NCI-H446 (cell line): Measurements from ENCODE around the gene ZRANB2.

ENCODE experiments used
- DNase-seq, 2 experiments: peaks; one replicate each; lab custom pipeline; 2025; lab: John Stamatoyannopoulos, UW

The ZRANB2 gene, protein sequence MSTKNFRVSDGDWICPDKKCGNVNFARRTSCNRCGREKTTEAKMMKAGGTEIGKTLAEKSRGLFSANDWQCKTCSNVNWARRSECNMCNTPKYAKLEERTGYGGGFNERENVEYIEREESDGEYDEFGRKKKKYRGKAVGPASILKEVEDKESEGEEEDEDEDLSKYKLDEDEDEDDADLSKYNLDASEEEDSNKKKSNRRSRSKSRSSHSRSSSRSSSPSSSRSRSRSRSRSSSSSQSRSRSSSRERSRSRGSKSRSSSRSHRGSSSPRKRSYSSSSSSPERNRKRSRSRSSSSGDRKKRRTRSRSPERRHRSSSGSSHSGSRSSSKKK

DNA sequence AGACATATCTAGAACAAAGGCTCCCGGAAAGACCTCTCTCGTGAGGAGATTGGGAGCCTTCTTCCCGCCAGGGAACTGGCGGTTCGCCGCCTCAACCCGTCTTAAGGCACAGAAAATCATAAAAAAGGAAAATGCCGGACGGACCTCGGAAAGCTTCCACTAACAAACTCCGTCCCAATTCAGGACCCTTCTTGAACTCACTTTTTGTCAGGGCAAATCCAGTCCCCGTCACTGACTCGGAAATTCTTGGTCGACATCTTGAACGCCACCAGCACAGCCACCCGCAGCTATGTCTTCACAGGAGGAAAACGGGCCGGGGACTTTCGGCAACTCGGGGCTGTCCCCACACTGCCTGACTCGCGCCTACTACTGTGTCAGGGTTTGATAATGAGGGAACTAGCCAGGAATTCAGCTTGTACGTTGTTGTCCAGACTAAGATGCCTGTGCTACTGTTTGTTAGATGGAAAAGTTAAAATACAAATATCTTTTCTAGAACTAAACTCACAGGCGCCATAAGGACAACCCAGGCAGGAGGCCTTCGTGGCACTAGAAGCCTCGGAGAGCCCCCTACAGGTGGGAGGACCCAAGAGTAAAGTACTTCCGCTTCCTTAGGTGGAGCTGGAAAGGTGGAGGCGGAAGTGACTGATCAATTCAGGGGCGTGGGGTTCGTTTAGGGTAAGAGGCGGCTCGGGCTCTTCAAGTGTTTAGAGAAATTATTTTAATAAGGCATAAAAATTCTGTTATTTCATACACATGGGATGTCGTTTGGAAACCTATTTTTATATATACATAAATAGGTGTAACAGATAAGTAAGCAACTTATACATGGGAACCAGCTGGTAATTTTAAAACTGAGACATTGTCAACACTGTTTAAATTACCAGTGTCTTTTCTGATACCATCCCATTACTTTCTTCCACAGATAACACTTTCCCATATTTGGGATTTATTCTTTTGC is at the start of gene ZRANB2:
ZRANB2 (minus strand) TSS at position 297 of the 958 bp plus-strand sequence; CDS start at position 257, 40 bp downstream.
- peak; percentile 97 to 98 for DNase-seq

DNA sequence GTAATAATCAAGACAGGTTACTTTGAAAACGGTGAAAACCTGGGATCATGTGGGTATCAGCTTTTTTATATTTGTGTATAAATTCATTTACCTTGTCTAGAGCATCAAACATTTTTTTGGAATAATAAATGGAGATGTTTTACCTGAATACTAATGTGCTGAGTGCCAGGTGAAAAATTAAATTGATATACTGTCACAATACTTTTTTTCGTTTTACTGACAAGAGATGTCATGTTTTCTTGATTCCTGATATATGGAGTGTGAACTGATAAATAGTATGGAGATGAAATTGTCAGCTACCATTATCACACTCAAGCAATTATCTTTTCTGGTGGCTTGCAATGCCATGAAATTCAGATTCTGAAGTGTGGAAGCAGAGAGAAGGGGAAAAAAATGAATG is 47.2 kb upstream of the ZRANB2 start:
- DNase-seq, result no peak

DNA sequence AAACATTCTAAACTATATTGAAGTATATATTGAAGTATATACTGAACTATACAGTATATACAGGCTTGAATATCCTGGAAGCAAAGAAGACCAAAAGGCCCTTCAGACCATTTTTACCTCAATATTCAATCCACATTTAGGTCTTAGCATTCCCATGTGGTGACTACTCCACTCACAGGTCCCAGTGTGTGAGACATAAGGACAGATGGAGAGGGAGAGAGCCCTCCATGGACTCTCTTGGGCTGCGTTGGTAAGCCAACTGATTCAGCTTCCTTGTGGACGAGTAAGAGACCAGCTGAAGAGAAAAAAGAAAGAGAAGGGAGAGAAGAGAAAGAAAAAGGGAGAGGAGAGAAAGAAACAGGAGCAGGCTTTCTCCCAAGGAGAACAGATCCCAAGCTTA is 37.3 kb upstream of the ZRANB2 start:
- DNase-seq, result peak in 1 of 2 experiments; percentile 30

DNA sequence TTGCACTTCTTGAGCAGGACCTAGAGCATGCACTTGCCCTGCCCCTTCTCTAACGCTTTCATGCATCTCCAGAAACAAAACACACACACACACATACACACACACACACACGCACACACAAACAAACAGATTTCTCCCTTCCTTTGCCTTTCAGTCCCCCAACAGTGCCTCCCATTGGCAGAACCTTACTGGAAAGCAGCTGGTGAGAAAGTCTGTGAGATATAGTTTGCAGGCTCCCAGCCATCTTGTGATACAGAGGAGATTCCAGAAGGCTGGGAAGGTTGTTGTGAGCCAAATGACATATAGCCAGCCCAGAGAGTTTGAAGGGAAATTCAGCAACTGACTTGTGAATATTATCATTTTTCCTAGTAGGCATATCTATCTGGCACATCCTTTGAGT is 35.9 kb upstream of the ZRANB2 start:
- peak; percentile 48 to 88 for DNase-seq

DNA sequence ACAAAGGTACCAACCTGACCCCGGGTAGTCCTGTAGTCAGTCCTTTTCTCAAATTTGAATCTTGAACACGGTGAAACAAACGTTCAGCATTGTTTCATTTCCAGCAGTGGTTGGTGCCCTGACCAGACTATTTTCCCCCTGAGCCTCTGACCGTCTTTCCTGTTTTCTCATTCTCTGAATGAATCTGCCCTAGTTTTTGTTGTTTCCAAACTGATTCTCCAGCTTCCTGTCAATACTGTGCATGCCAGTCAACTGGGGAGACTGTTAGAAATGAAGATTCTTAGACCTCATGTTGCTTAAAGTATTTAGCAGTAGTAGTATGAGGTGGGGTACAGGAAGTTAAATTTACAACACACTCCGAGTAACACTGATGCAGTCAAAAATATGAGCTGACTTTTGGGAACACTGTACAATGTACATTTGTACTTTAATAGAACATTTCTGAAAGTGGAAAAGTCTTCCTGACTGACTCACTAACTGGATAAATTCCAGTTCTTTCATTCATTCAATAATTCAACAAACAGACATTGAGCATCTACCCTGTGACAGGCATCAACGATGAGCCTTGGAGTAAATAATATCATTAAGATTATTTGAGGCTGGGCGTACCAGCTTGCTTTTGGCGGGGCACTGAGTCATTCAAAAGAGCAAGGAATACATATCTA is 26.0 kb upstream of the ZRANB2 start:
- peak in 1 of 2 experiments; percentile 58 for DNase-seq

DNA sequence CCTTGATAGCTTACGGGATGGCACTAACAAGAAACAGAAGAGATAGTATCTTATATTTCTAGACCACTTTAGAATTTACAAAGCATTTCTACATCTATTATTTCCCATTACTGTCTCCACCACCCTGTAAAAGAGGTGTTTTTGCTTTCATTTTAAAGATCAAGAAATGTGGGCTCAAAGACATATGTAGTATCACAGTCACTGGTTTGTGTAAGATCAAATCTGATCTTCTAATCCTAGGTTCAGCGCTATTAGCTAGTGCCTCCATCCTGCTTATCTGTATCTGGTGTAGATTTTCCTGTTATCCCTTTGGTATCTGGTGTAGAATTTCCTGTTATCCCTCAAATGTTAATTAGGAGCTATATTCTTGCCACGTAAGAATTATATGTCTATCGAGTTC is 23.6 kb upstream of the ZRANB2 start:
- no peak for DNase-seq

DNA sequence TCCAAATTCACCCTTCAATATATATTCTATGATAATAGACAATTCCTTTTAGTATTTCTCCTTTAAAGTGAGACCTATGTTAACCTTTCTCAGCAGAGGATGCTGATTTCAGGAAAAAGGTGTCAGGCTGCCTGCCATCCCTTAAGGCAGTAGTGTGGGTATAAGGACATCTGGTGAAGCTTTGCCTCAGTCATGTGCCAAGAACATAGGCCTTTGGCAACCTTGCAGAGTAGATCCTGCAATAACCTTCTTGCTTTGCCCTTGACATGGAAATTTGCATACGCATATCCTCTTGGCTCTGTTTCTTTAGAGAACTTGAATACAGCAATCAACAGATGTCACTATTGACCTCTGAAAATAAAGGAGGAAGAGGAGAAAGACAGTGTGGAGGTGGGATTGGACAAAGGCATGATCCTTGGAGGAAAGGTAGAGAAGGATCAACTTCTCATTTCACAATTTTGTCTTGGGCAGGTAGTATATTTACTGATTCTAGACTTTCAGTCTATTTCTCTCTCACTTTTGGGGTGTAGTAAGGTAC is 21.1 kb upstream of the ZRANB2 start:
- DNase-seq, result peak; percentile 35 to 85

DNA sequence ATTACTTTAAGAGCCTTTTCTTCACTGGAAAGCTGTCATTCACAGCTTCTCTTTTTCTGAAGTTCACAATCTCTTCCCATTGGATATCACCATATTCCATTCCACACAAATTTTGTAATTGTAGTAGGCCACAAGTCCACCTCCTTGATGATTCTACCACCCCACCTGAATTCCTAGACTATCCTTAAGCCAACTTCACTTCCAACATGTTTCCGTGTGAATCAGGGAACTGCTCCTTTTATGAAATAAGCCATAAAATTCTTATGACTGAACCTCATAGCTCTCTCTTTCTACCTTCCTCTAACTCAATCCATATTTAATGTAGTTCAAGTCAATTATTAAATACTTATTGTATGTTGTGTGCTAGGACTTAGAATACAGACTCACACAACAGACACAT is 16.6 kb upstream of the ZRANB2 start:
- DNase-seq, result no peak

DNA sequence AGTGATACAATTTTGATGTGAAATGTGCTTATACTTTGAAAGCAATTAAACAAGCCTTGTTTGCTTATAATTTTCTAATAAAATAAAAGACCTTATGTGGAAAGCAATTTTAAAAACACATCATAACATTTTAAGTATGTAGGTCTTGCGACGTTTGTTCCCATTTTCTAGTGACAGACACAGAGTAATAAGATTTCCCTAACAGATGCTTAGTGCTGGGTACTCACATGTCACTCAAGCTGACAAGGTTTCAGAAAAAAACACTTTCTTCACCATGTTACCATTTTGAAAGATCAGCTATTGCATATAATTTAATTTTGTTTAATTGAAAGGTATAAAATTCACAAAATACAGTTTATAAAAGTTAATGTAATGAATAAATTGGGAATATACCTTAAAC is 14.1 kb upstream of the ZRANB2 start:
- peak in 1 of 2 experiments; percentile 11 for DNase-seq

DNA sequence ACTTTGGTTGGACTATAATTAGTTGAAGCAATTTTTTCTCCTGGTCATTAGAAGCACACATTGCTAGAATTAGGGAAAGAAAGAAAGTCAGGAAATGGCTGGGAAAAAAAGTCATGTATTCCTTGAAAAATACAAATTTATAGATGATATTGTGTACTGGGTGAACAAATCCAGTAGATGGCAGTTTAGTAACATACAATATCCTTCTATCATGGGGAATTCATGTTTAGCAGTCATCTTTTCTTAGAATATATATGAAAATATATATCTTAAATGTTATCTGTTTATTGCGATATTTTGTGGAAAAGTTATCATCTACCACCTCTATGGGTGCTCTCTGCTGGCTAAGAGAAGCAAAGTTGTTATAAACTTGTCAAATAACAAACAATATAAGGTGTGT is 13.1 kb upstream of the ZRANB2 start:
- peak; percentile 27 to 48 for DNase-seq

DNA sequence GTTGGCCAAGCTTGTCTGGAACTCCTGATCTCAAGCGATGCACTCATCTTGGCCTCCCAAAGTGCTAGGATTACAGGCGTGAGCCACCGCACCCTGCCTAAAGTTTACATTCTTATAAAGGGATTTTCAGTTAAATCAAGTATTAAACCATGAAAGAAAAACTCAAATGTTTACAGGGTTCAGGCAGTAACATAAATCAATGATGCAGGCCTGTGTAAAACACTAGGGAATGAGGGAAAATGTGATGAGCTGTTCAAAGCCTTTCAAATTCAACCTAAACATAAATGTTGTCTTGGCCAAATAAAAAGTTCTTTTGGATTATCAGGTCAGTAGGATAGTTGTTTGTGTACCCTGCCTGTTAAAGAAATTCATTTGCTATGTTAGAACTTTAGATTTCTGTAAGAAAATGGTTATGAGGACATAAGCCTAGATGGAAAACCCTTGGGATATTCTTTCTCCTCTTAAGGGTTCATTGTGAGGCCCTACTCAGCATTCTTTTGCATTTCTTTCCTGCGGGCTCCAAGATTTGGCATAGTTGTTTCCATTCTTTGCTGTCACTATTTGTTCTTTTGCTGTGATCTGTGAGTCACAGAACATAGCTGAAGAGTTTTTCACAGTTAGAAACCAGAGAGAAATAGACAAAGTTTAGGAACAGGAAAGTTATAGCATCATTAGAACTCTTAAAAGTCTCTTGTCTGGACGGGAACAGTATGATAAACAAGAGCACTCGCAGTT is 8.9 kb upstream of the ZRANB2 start:
- no peak for DNase-seq

DNA sequence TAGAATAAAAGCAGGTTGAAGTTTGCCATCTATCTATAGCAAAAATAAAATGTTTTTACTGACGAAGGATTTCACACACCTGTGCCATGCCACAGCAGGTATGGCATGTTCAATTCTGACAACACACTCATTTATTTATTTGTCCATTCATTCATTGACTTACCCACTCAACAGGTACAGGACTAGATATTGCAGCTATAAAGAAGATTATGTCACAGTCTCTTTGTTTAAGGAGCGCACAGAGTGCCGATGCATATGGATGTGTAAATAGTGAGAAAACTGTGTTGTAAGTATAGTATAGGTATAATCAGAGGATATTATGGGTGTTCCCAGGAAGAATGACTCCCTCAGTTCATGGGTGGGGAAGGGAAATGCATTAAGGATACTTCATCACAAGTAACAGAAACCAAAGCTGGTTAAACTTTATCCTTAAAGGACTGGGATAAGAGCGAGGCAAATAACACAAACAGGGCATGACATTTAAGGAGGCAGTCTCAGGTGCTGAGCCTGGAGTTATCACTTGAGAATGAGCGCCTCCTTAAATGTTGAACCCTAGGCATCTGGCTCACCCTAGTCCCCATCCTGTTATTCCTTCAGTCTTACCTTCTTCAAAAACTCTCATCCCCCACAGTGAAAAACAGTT is 7.9 kb upstream of the ZRANB2 start:
- DNase-seq, result no peak

DNA sequence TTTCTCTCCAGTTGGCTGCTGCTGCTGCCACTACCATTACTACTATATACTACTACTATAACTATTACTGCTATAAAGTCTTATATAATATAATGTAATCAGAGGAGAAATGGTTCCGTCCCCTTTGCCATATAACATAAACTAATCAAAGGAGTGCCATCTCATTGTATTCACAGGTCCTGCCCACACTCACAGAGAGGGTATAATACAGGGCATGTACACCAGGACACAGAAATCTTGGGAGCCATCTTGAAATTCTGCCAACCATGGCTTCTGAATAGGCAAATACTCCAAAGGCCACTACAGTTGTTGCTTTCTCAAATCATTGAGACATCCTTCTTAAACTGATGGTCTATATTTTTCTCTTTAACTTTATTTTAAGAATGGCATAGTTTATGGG is 6.9 kb upstream of the ZRANB2 start:
- no peak for DNase-seq

DNA sequence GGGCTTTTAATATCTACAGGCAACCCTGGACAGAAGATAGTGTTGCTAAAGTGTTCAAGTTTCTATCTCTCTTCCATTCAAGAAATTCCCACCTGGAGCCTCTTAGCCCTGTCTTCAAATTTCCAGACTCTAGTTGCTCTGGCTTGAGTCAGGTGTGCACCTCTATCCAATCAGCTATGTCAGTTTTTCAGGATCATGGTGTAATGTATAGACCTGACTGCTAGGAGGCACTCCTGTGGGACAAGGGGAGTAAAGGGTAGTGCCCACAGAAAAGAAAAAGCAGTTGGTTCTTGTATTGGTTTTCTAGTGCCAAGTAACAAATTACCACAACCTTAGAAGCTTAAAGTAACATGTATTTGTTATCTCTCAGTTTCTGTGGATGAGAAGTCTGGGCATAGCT is 6.2 kb upstream of the ZRANB2 start:
- DNase-seq, result no peak

DNA sequence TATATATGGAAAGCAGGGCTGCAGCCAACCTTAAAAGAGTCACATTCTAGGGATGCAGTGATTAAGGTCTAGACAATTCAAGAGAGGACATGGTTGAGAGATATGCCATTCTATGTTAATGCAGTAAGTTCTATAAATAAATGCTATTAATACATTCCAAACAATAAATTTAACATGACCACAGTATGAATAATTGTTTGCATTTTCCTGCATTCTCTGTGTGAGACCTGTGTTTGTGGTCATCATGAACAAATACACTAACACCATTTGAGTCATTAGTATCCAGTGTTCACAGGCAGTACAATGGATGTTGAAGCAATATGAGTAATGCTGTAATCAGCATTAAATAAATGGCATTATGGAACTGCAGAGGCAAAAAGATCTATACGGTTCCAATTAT is 5.5 kb upstream of the ZRANB2 start:
- no peak for DNase-seq

DNA sequence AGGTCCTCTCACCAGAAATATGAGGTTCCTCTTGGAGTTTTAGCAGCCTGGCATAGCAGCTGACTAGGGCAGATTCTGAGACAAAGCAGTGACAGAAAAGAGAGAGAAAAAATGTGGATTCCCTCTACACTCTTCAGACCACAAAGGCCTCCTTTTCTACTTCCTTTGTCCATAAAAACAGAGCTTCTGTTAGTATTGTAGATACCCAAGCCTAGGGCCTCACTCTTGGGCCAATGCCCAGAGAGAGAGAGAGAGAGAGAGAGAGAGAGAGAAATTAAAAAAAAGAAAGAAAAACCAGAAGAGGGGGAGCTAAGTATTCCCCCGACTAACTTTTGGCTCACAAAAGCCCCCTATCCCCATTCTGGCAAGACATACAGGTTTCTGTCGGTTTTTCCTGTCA is 2.4 kb upstream of the ZRANB2 start:
- DNase-seq, result no peak

DNA sequence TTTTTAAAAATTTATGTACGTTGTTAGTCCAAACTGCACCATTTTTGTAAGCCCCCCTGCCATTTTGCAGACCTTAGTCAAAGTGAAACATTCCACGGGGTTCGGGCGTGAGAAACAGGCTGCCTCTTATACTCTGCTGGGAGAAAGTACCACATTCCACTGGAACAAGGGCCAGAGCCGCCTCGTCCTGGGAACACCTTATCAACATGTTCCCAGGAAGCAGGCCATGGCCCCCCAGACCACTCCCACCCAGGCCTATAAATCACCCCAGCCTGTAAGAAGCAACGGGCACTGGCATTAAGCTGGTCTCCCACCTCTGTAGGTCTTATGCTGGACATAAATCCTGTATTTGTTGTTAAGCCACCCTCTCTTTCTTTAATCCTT is 854 bp upstream of the ZRANB2 start:
- no peak for DNase-seq

DNA sequence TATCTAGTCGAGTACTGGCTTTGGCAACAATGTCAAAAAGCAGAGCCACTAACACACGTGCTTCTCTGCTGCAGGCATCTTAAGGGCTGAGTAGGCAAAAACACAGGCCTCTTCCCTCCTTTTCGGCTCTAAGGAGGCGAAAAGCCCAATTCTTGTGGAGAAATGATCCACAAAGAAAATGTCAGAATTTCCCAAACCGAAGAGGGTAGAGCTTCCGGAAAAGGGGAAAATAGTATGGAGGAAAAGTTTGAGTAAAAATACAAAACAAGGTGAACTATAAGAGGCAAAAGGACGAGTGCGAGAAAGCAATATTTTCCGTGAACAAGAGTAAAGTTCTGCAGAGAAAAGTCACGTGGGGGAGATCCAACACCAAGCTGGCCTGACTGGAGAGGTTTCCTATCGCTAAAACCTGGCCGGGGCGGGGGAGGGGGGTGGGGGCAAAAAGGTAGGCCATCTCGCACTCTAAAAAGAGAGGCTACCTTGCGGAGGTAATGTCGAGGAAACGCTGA is 551 bp downstream of the ZRANB2 start:
- peak in 1 of 2 experiments; percentile 19 for DNase-seq

DNA sequence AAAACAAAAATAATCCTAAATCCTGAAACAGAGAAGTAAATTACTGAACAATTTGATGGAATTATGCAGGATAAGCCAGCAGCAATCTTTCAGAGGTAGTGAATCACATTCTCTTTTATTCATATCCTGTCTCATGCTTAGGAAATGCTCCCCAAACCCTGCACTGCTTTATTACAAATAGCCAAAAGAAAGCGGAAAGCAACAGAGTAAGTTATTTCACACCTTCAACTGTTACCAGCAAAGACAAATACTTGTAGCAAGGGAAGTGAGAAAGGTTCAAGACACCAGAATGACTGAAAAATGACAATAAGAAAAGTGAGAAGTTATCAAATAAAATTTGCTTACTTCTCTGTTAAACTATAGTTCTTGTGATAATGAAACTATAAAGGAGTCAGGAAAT is 6.2 kb downstream of the ZRANB2 start:
- DNase-seq, result no peak

DNA sequence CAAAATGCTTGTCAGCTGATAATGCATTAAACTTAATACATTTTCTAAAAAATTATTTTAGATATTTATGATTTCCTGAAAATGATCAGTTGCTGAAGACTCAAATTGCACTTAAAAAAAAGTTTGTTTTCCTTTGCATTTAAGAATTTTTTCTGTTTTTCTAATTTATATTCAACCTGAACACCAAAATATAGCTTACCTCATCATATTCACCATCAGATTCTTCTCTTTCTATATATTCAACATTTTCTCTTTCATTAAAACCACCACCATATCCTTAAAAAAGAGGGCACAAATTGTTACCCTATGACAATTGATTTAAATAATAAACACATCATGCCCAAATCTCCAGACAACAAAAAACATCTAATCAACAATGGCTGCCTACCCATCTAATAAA is 8.6 kb downstream of the ZRANB2 start:
- no peak for DNase-seq

DNA sequence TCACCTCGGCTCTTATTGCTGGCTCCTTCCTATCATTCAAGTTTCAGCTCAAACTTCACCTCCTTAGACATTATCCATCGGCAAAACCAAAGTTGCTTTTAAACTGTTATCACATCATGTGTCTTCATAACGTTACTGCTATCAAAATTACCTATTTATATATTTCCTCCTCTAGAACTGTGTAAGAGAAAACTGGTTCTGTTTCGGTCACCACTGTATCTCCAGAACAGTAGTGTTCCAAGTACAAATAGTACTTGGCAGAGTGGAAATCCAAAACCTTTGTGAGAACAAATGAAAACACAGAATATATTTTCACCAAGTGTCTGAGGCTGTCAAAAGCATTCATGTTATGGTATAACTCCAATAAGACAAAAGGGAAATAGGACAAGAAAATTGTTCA is 9.1 kb downstream of the ZRANB2 start:
- no peak for DNase-seq
